DND-41 (cell line): ENCODE measurements around the gene INO80.

Experiments used
- ATAC-seq: fragments of 200-7000 bp; cut with Tn5 transposase; 3 replicates; pipeline ENCODE4 v1.9.1; 2021; ENCODE audit warnings: low read depth; ENCODE audit not compliant: insufficient read depth
- DNase-seq: peaks from one replicate; pipeline ENCODE4 v3.0.0-alpha.2; 2020
- H2AFZ ChIP-seq: 2 replicates; pipeline ENCODE4 v1.6.0; 2012; ENCODE audit warnings: low read depth, low read length
- H3K27ac ChIP-seq: 2 replicates; pipeline ENCODE4 v1.5.1; 2012; ENCODE audit warnings: low read length, inconsistent platforms
- H3K27me3 ChIP-seq: fragments of 200-600 bp; sonication (generic); 2 replicates; pipeline ENCODE4 v1.6.0; 2012; ENCODE audit warnings: low read length, mild to moderate bottlenecking, inconsistent platforms; ENCODE audit not compliant: insufficient read depth, poor library complexity
- H3K36me3 ChIP-seq: 2 replicates; pipeline ENCODE4 v1.5.1; 2012; ENCODE audit warnings: low read length, inconsistent platforms; ENCODE audit not compliant: insufficient read depth
- H3K4me1 ChIP-seq: 2 replicates; pipeline ENCODE4 v1.5.1; 2012; ENCODE audit warnings: mild to moderate bottlenecking, low read length; ENCODE audit not compliant: insufficient read depth
- H3K4me2 ChIP-seq: 2 replicates; pipeline ENCODE4 v1.6.0; 2012; ENCODE audit warnings: mild to moderate bottlenecking, moderate library complexity, low read length, inconsistent platforms; ENCODE audit not compliant: insufficient read depth
- H3K4me3 ChIP-seq, 2 experiments: fragments of 200-600 bp in 1 of 2; shearing (Covaris generic) in 1 of 2; 2 replicates each; pipeline ENCODE4 v1.5.1; 2012 to 2016; ENCODE audit warnings: inconsistent platforms in 2 of 2, low read length in 2 of 2, mild to moderate bottlenecking in 2 of 2, low read depth in 1 of 2, moderate library complexity in 1 of 2
- H3K79me2 ChIP-seq: 2 replicates; pipeline ENCODE4 v1.6.0; 2012; ENCODE audit warnings: low read length, inconsistent platforms; ENCODE audit not compliant: insufficient read depth
- H3K9ac ChIP-seq: 2 replicates; pipeline ENCODE4 v1.6.0; 2012; ENCODE audit warnings: low read depth, mild to moderate bottlenecking, inconsistent platforms, low read length, moderate library complexity
- H3K9me3 ChIP-seq: 2 replicates; pipeline ENCODE4 v1.5.1; 2012; ENCODE audit warnings: low read length, moderate library complexity, mild to moderate bottlenecking, inconsistent platforms; ENCODE audit not compliant: insufficient read depth, severe bottlenecking
- H4K20me1 ChIP-seq: 2 replicates; pipeline ENCODE4 v1.6.0; 2012; ENCODE audit warnings: low read length; ENCODE audit not compliant: insufficient read depth
- CTCF ChIP-seq: IDR thresholded peaks from 2 replicates; pipeline ENCODE4 v1.5.1; 2012; ENCODE audit warnings: borderline replicate concordance, low read length, moderate library complexity, mild to moderate bottlenecking; ENCODE audit not compliant: poor library complexity, severe bottlenecking; ENCODE audit errors: extremely low read depth
- EZH2 ChIP-seq: IDR thresholded peaks from 3 replicates; pipeline ENCODE4 v1.6.1; 2012; ENCODE audit warnings: borderline replicate concordance, low read depth, mild to moderate bottlenecking, moderate library complexity, low read length, inconsistent platforms; ENCODE audit not compliant: severe bottlenecking

The INO80 gene

GRCh38 chr15:41017066-41017735 is 98.9 kb downstream of the INO80 start:
- Histone ChIP-seq H3K9me3 (no peaks in the 10 kb centered on the region), H3K4me3 (no peak overlapping the region), H3K4me2 (no peak overlapping the region), H3K4me1 (no peaks in the 10 kb centered on the region), H3K9ac (no peak overlapping the region), H3K27ac (0 out of 2 replicates have a peak overlapping the region, but pooled peaks have one; percentile 12), H4K20me1 (no peaks in the 10 kb centered on the region), H3K79me2 (no peaks in the 10 kb centered on the region), H2AFZ (no peak overlapping the region), H3K36me3 (peaks cover 91% of the 10 kb centered on the region), H3K27me3 (no peaks in the 10 kb centered on the region)
- no peak for TF ChIP-seq CTCF
- TF ChIP-seq EZH2 = no peak
- DNase-seq (no peak), ATAC-seq (no peak)

- Histone ChIP-seq H3K4me2 (no peak overlapping the region), H3K36me3 (peaks cover 75% of the 10 kb centered on the region)
- no peak for DNase-seq
Measured at GRCh38 chr15:41013691-41014414, 102.2 kb downstream of the INO80 start.

GRCh38 chr15:41011055-41011815 is 104.8 kb downstream of the INO80 start:
- no peaks in the 10 kb centered on the region for H3K4me1 ChIP-seq
- H3K9ac ChIP-seq = no peak overlapping the region
- DNase-seq = no peak
- no peak for ATAC-seq
- TF ChIP-seq EZH2 (no peak), CTCF (no peak)
- no peaks in the 10 kb centered on the region for H4K20me1 ChIP-seq
- H2AFZ ChIP-seq = no peak overlapping the region
- no peaks in the 10 kb centered on the region for H3K79me2 ChIP-seq
- no peaks in the 10 kb centered on the region for H3K27me3 ChIP-seq
- H3K36me3 ChIP-seq = peaks cover 59% of the 10 kb centered on the region
- H3K4me3 ChIP-seq = no peak overlapping the region
- no peak overlapping the region for H3K4me2 ChIP-seq
- no peak overlapping the region for H3K27ac ChIP-seq
- no peaks in the 10 kb centered on the region for H3K9me3 ChIP-seq

More at GRCh38 chr15:41013691-41014414, 102.2 kb downstream of the INO80 start:
- H3K27ac ChIP-seq = no peak overlapping the region
- no peaks in the 10 kb centered on the region for H3K9me3 ChIP-seq
- H3K9ac ChIP-seq = no peak overlapping the region
- H3K79me2 ChIP-seq = no peaks in the 10 kb centered on the region
- H4K20me1 ChIP-seq = no peaks in the 10 kb centered on the region
- TF ChIP-seq EZH2 (no peak), CTCF (no peak)
- H3K4me1 ChIP-seq = no peaks in the 10 kb centered on the region
- ATAC-seq = no peak
- no peak overlapping the region for H3K4me3 ChIP-seq
- no peak overlapping the region for H2AFZ ChIP-seq
- H3K27me3 ChIP-seq = no peaks in the 10 kb centered on the region
